HepG2 (cell line): Measurements from ENCODE around the gene SPTBN4. TPM values are rescaled to one million over a fixed set of nuclear protein-coding genes. Genes with fewer than 3 reads are reported as not detected.

ENCODE experiments used
- ATAC-seq: fragments of 200-7000 bp; cut with Tn5 transposase; 3 replicates; pipeline ENCODE4 v1.9.1; 2020; ENCODE audit warnings: mild to moderate bottlenecking, moderate library complexity
- BruUV-seq: library from RNA; stranded (reverse); fragments of 400-500 nt; replicated peaks from 2 replicates; lab custom pipeline; 2021; lab: Mats Ljungman, UMichigan
- CTCF ChIA-PET: fragments of 300-600 bp; formaldehyde crosslinking; extraction: SDS; loops from one replicate; lab custom pipeline; 2021; ENCODE audit warnings: low total read pairs, inconsistent platforms, low intra/inter-chr PET ratio; lab: Yijun Ruan, JAX
- POLR2A ChIA-PET: fragments of 350-600 bp; sonication (Branson Sonifier 250); formaldehyde crosslinking; loops from one replicate; lab custom pipeline; 2020; ENCODE audit warnings: antibody characterized with exemption, inconsistent platforms; lab: Yijun Ruan, JAX
- DNase-seq: peaks from one replicate; pipeline ENCODE4 v3.0.0-alpha.2; 2015; ENCODE audit warnings: low spot score
- FAIRE-seq: peaks from 3 replicates; lab custom pipeline; 2011; peaks lifted over from hg19 to GRCh38; lab: Jason Lieb, UNC
- H2AFZ ChIP-seq: one replicate; pipeline ENCODE4 v1.6.1; 2011; ENCODE audit warnings: low read length, inconsistent platforms
- H3K27ac ChIP-seq: fragments of 300-600 bp; 3 replicates; pipeline ENCODE4 v1.8.0; 2011; ENCODE audit warnings: mixed run types, mild to moderate bottlenecking, mixed read lengths, low read length, inconsistent platforms; ENCODE audit not compliant: insufficient read depth; ENCODE audit errors: extremely low read length
- H3K27me3 ChIP-seq, 2 experiments: fragments of 200-600 bp in 1 of 2; 2 replicates in 1 of 2; 3 replicates in 1 of 2; pipeline versions ENCODE4 v1.6.0 to v1.8.0; 2011; ENCODE audit warnings: low read length in 2 of 2, mild to moderate bottlenecking in 2 of 2, moderate library complexity in 2 of 2, inconsistent platforms in 1 of 2; ENCODE audit not compliant: insufficient read depth in 2 of 2, control insufficient read depth in 1 of 2
- H3K36me3 ChIP-seq, 2 experiments: fragments of 200-600 bp in 1 of 2; replicated peaks in 1 of 2; 2 replicates in 1 of 2; 3 replicates in 1 of 2; pipeline versions ENCODE4 v1.5.1 to v1.8.0; 2011; ENCODE audit warnings: low read length in 2 of 2, inconsistent platforms in 1 of 2; ENCODE audit not compliant: insufficient read depth in 2 of 2, control insufficient read depth in 1 of 2
- H3K4me1 ChIP-seq: 2 replicates; pipeline ENCODE4 v1.5.1; 2012; ENCODE audit warnings: low read length, inconsistent platforms; ENCODE audit not compliant: insufficient read depth
- H3K4me2 ChIP-seq: 2 replicates; pipeline ENCODE4 v1.6.0; 2011; ENCODE audit warnings: low read depth, low read length, inconsistent platforms
- H3K4me3 ChIP-seq, 3 experiments: fragments of 200-600 bp in 1 of 3; sonication (generic), shearing (Covaris generic) in 1 of 3; replicated peaks in 1 of 3; 2 replicates each; pipeline ENCODE4 v1.5.1; 2011 to 2016; ENCODE audit warnings: low read length in 3 of 3, inconsistent platforms in 2 of 3, low read depth in 2 of 3, mild to moderate bottlenecking in 2 of 3, control low read depth in 1 of 3, mixed read lengths in 1 of 3; ENCODE audit not compliant: insufficient read depth in 1 of 3
- H3K79me2 ChIP-seq: one replicate; pipeline ENCODE4 v1.6.1; 2011; ENCODE audit warnings: low read length, inconsistent platforms; ENCODE audit not compliant: insufficient read depth
- H3K9ac ChIP-seq: 2 replicates; pipeline ENCODE4 v1.6.0; 2011; ENCODE audit warnings: mild to moderate bottlenecking, low read depth, low read length, inconsistent platforms; ENCODE audit not compliant: insufficient read depth
- H3K9me3 ChIP-seq: 2 replicates; pipeline ENCODE4 v1.5.1; 2012; ENCODE audit warnings: mild to moderate bottlenecking, low read length
- H4K20me1 ChIP-seq: 2 replicates; pipeline ENCODE4 v1.6.0; 2011; ENCODE audit warnings: inconsistent platforms, mild to moderate bottlenecking, low read length, moderate library complexity; ENCODE audit not compliant: insufficient read depth
- HMG20B ChIP-seq: conservative IDR thresholded peaks from 2 replicates; pipeline ENCODE4 v1.6.1; 2016; ENCODE audit warnings: missing genetic modification reagents, missing compliant biosample characterization
- HOXD1 ChIP-seq: sonication (generic); formaldehyde crosslinking; IDR thresholded peaks from 2 replicates; pipeline ENCODE4 v1.5.0; 2020; ENCODE audit warnings: missing genetic modification reagents
- MXD4 ChIP-seq: IDR thresholded peaks from 2 replicates; pipeline ENCODE4 v1.6.1; 2016; ENCODE audit warnings: mild to moderate bottlenecking, missing biosample characterization, missing genetic modification reagents
- NCOA5 ChIP-seq: sonication (generic); formaldehyde crosslinking; IDR thresholded peaks from 2 replicates; pipeline ENCODE4 v1.4.0; 2020; ENCODE audit warnings: missing genetic modification reagents
- ONECUT2 ChIP-seq: sonication (generic); formaldehyde crosslinking; IDR thresholded peaks from 2 replicates; pipeline ENCODE4 v1.4.0; 2020; ENCODE audit warnings: missing genetic modification reagents
- TAF1 ChIP-seq: sonication (generic); formaldehyde crosslinking; IDR thresholded peaks from 2 replicates; pipeline ENCODE4 v1.4.0; 2020; ENCODE audit warnings: missing genetic modification reagents
- TBX2 ChIP-seq: sonication (generic); formaldehyde crosslinking; IDR thresholded peaks from 2 replicates; pipeline ENCODE4 v1.5.0; 2020; ENCODE audit warnings: missing genetic modification reagents, mild to moderate bottlenecking, borderline replicate concordance
- THAP11 ChIP-seq: IDR thresholded peaks from 2 replicates; pipeline ENCODE4 v1.6.1; 2016; ENCODE audit warnings: missing biosample characterization, missing genetic modification reagents
- ZFP36L1 ChIP-seq: sonication (generic); formaldehyde crosslinking; IDR thresholded peaks from 2 replicates; pipeline ENCODE4 v1.8.0; 2022; ENCODE audit warnings: mild to moderate bottlenecking, missing genetic modification reagents, moderate library complexity
- ZNF260 ChIP-seq: sonication (generic); formaldehyde crosslinking; IDR thresholded peaks from 2 replicates; pipeline ENCODE4 v1.4.0; 2020; ENCODE audit warnings: missing genetic modification reagents, low read depth, mild to moderate bottlenecking, borderline replicate concordance
- ZNF30 ChIP-seq: sonication (generic); formaldehyde crosslinking; IDR thresholded peaks from 2 replicates; pipeline ENCODE4 v1.5.0; 2020; ENCODE audit warnings: mild to moderate bottlenecking, missing genetic modification reagents
- ZNF446 ChIP-seq: sonication (generic); formaldehyde crosslinking; IDR thresholded peaks from 2 replicates; pipeline ENCODE4 v1.5.0; 2020; ENCODE audit warnings: mild to moderate bottlenecking, missing genetic modification reagents
- ZNF510 ChIP-seq: sonication (generic); formaldehyde crosslinking; IDR thresholded peaks from 2 replicates; pipeline ENCODE4 v1.4.0; 2020; ENCODE audit warnings: low read depth, mild to moderate bottlenecking, missing genetic modification reagents
- ZNF562 ChIP-seq: sonication (generic); formaldehyde crosslinking; IDR thresholded peaks from 2 replicates; pipeline ENCODE4 v1.8.0; 2022; ENCODE audit warnings: missing genetic modification reagents, borderline replicate concordance
- ZNF660 ChIP-seq: sonication (generic); formaldehyde crosslinking; IDR thresholded peaks from 2 replicates; pipeline ENCODE4 v1.5.1; 2020; ENCODE audit warnings: mild to moderate bottlenecking, low read depth, missing genetic modification reagents, borderline replicate concordance
- ZNF670 ChIP-seq: sonication (generic); formaldehyde crosslinking; IDR thresholded peaks from 2 replicates; pipeline ENCODE4 v1.8.0; 2022; ENCODE audit warnings: mild to moderate bottlenecking, missing genetic modification reagents, borderline replicate concordance
- ZNF772 ChIP-seq: sonication (generic); formaldehyde crosslinking; IDR thresholded peaks from 2 replicates; pipeline ENCODE4 v1.5.0; 2020; ENCODE audit warnings: mild to moderate bottlenecking, missing genetic modification reagents
- WGBS: methylation state at CpG from one replicate; pipeline ENCODE4 v1.1.6; 2017; ENCODE audit warnings: low lambda C conversion rate; 5-methylcytosine and 5-hydroxymethylcytosine counted together
- in situ Hi-C: cut with HindIII; loops from 2 replicates; pipeline ENCODE4 v1.10.0; 2017; ENCODE audit warnings: low pct_unique_long_range_greater_than_20kb; ENCODE audit not compliant: extremely low pct_ligation_motif_present
- intact Hi-C: fragments of 100-400 bp; cut with micrococcal nuclease; formaldehyde crosslinking; loops from one replicate; pipeline ENCODE4 v1.10.0; 2022; ENCODE audit not compliant: unreplicated experiment
- polyA plus RNA-seq, 8 experiments: library from polyadenylated mRNA; depleted of rRNA in 3 of 8; stranded (reverse) in 7 of 8; unstranded in 1 of 8; fragments of >200 nt; fragmentation: Illumina TruSeq in 4 of 8; extraction: Trizol in 4 of 8; gene quantifications; 2 replicates each; pipeline versions ENCODE4 v1.2.1 to v1.2.3, GENCODE V29; 2011 to 2016; ENCODE audit warnings: low read depth in 4 of 8, missing spikeins in 1 of 8, mixed read lengths in 1 of 8; ENCODE audit not compliant: insufficient read depth in 1 of 8
- total RNA-seq, 5 experiments: library from RNA; depleted of rRNA; stranded (reverse); fragments of >200 nt; fragmentation: Illumina TruSeq; extraction: Trizol; gene quantifications; 2 replicates each; pipeline ENCODE4 v1.2.3, GENCODE V29; 2016; ENCODE audit warnings: low read depth in 1 of 5
- TF ChIP-seq, protein P1 (sequence below): sonication (generic); formaldehyde crosslinking; IDR thresholded peaks from 2 replicates; pipeline ENCODE4 v1.4.0; 2020; ENCODE audit warnings: missing genetic modification reagents, borderline replicate concordance
- TF ChIP-seq, protein P2 (sequence below): IDR thresholded peaks from 2 replicates; pipeline ENCODE4 v1.6.1; 2016
- TF ChIP-seq, protein P3 (sequence below): sonication (generic); formaldehyde crosslinking; IDR thresholded peaks from 2 replicates; pipeline ENCODE4 v1.5.0; 2020; ENCODE audit warnings: mild to moderate bottlenecking, missing genetic modification reagents, moderate library complexity

The SPTBN4 gene
- total and polyA plus RNA-seq, 2 of the 13 experiments (the other 11 are each of a cell fraction or from before 2014, with no cell fraction given) = 0.11 TPM

DNA sequence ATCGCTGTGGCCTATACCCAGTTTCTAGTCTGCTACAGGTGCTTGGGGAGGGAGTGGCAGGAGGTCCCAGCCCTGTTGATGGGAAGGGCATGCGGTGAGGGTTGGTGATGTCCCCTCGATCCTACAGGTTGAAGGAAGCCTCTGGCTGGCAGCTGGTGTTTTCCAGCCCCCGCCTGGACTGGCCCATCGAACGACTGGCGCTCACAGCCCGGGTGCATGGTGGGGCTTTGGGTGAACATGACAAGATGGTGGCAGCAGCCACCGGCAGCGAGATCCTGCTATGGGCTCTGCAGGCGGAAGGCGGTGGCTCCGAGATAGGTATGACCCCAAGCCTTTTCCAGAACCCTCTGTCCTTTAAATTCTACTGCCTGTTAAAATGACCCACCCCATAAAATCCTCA is 113.8 kb downstream of the SPTBN4 start:
- Histone ChIP-seq H3K36me3 (0 out of 5 replicates have a peak, but pooled peaks cover 0 to 1% of the 10 kb centered on the region in 2 experiments), H3K4me1 (peaks cover 11% of the 10 kb centered on the region), H3K9me3 (no peaks in the 10 kb centered on the region), H4K20me1 (no peaks in the 10 kb centered on the region), H2AFZ (no peak overlapping the region), H3K9ac (no peak overlapping the region), H3K27ac (no peak overlapping the region), H3K4me2 (no peak overlapping the region), H3K79me2 (no peaks in the 10 kb centered on the region), H3K27me3 (no peaks in the 10 kb centered on the region), H3K4me3 (no peak overlapping the region)
- FAIRE-seq = no peak
- in situ Hi-C loops = no loop called here
- WGBS = 99% methylated on average over 9 of the region's 13 CpGs
- no peak for DNase-seq
- intact Hi-C loops = no loop called here
- BruUV-seq = no TSS peak
- TF ChIP-seq ONECUT2 (CRISPR knock-in tag) (no peak), ZFP36L1 (CRISPR knock-in tag) (no peak), HMG20B (CRISPR knock-in tag) (no peak), ZNF446 (CRISPR knock-in tag) (no peak), TBX2 (CRISPR knock-in tag) (no peak), TAF1 (CRISPR knock-in tag) (no peak), ZNF660 (CRISPR knock-in tag) (no peak), ZNF772 (no peak), ZNF510 (CRISPR knock-in tag) (no peak), ZNF670 (no peak), ZNF562 (CRISPR knock-in tag) (no peak), MXD4 (CRISPR knock-in tag) (no peak), HOXD1 (CRISPR knock-in tag) (no peak), NCOA5 (CRISPR knock-in tag) (no peak), ZNF260 (no peak), THAP11 (CRISPR knock-in tag) (no peak), ZNF30 (CRISPR knock-in tag) (no peak)
- TF ChIP-seq, protein P1, sequence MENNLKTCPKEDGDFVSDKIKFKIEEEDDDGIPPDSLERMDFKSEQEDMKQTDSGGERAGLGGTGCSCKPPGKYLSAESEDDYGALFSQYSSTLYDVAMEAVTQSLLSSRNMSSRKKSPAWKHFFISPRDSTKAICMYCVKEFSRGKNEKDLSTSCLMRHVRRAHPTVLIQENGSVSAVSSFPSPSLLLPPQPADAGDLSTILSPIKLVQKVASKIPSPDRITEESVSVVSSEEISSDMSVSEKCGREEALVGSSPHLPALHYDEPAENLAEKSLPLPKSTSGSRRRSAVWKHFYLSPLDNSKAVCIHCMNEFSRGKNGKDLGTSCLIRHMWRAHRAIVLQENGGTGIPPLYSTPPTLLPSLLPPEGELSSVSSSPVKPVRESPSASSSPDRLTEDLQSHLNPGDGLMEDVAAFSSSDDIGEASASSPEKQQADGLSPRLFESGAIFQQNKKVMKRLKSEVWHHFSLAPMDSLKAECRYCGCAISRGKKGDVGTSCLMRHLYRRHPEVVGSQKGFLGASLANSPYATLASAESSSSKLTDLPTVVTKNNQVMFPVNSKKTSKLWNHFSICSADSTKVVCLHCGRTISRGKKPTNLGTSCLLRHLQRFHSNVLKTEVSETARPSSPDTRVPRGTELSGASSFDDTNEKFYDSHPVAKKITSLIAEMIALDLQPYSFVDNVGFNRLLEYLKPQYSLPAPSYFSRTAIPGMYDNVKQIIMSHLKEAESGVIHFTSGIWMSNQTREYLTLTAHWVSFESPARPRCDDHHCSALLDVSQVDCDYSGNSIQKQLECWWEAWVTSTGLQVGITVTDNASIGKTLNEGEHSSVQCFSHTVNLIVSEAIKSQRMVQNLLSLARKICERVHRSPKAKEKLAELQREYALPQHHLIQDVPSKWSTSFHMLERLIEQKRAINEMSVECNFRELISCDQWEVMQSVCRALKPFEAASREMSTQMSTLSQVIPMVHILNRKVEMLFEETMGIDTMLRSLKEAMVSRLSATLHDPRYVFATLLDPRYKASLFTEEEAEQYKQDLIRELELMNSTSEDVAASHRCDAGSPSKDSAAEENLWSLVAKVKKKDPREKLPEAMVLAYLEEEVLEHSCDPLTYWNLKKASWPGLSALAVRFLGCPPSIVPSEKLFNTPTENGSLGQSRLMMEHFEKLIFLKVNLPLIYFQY (CRISPR knock-in tag) = no peak
- TF ChIP-seq, protein P2, sequence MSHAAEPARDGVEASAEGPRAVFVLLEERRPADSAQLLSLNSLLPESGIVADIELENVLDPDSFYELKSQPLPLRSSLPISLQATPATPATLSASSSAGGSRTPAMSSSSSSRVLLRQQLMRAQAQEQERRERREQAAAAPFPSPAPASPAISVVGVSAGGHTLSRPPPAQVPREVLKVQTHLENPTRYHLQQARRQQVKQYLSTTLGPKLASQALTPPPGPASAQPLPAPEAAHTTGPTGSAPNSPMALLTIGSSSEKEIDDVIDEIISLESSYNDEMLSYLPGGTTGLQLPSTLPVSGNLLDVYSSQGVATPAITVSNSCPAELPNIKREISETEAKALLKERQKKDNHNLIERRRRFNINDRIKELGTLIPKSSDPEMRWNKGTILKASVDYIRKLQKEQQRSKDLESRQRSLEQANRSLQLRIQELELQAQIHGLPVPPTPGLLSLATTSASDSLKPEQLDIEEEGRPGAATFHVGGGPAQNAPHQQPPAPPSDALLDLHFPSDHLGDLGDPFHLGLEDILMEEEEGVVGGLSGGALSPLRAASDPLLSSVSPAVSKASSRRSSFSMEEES = no peak
- TF ChIP-seq, protein P3, sequence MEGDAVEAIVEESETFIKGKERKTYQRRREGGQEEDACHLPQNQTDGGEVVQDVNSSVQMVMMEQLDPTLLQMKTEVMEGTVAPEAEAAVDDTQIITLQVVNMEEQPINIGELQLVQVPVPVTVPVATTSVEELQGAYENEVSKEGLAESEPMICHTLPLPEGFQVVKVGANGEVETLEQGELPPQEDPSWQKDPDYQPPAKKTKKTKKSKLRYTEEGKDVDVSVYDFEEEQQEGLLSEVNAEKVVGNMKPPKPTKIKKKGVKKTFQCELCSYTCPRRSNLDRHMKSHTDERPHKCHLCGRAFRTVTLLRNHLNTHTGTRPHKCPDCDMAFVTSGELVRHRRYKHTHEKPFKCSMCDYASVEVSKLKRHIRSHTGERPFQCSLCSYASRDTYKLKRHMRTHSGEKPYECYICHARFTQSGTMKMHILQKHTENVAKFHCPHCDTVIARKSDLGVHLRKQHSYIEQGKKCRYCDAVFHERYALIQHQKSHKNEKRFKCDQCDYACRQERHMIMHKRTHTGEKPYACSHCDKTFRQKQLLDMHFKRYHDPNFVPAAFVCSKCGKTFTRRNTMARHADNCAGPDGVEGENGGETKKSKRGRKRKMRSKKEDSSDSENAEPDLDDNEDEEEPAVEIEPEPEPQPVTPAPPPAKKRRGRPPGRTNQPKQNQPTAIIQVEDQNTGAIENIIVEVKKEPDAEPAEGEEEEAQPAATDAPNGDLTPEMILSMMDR (CRISPR knock-in tag) = no peak
- CTCF ChIA-PET = no interaction called here
- no peak for ATAC-seq
- POLR2A ChIA-PET = interaction anchor here (1.1 to 1.9 kb wide), 2 partner anchors 10 to 23 kb away, joined by 3 to 4 read pairs; no protein-coding TSS in a partner anchor
